ENCODE measurements around the gene KIAA1614.

Gene KIAA1614

GRCh38 chr1:180969434-180969833, 56.7 kb downstream of the KIAA1614 start:
- no peak for TF ChIP-seq CTCF (conservative IDR thresholded peaks at IDR 0.05; ENCODE audit: low read depth, low read length)
- H4K20me1 ChIP-seq (ENCODE audit: insufficient read depth): no peaks in the 10 kb centered on the region
- H3K36me3 ChIP-seq (ENCODE audit: insufficient read depth): no peaks in the 10 kb centered on the region; the same call in 1 of the 2 replicates

GRCh38 chr1:180970333-180971079, 57.8 kb downstream of the KIAA1614 start:
- Histone ChIP-seq H3K36me3 (ENCODE audit: insufficient read depth) (no peaks in the 10 kb centered on the region; the same call in 1 of the 2 replicates), H3K27me3 (ENCODE audit: insufficient read depth, low read depth) (no peaks in the 10 kb centered on the region), H3K4me3 (IDR thresholded peaks at IDR 0.05; ENCODE audit: insufficient read depth, low read depth, low read length) (no peak overlapping the region), H2AFZ (ENCODE audit: low read depth) (no peak overlapping the region), H3K79me2 (ENCODE audit: insufficient read depth, low read depth) (no peaks in the 10 kb centered on the region), H3K4me1 (ENCODE audit: low read depth, poor library complexity, severe bottlenecking) (no peaks in the 10 kb centered on the region), H3K9ac (no peak overlapping the region), H4K20me1 (ENCODE audit: insufficient read depth) (no peaks in the 10 kb centered on the region), H3K27ac (no peak overlapping the region), H3K4me2 (no peak overlapping the region)
- no peak for TF ChIP-seq CTCF (conservative IDR thresholded peaks at IDR 0.05; ENCODE audit: low read depth, low read length)

More at GRCh38 chr1:180969434-180969833, 56.7 kb downstream of the KIAA1614 start:
- Histone ChIP-seq H3K9ac (no peak overlapping the region), H3K4me2 (no peak overlapping the region), H3K27ac (no peak overlapping the region), H3K27me3 (ENCODE audit: insufficient read depth, low read depth) (no peaks in the 10 kb centered on the region), H2AFZ (ENCODE audit: low read depth) (no peak overlapping the region), H3K4me3 (IDR thresholded peaks at IDR 0.05; ENCODE audit: insufficient read depth, low read depth, low read length) (no peak overlapping the region), H3K79me2 (ENCODE audit: insufficient read depth, low read depth) (no peaks in the 10 kb centered on the region), H3K4me1 (ENCODE audit: low read depth, poor library complexity, severe bottlenecking) (no peaks in the 10 kb centered on the region)

- H3K4me1 ChIP-seq (ENCODE audit: low read depth, poor library complexity, severe bottlenecking): no peaks in the 10 kb centered on the region
- no peak for TF ChIP-seq CTCF (conservative IDR thresholded peaks at IDR 0.05; ENCODE audit: low read depth, low read length)
- no peak overlapping the region for H3K27ac ChIP-seq
- no peaks in the 10 kb centered on the region for H4K20me1 ChIP-seq (ENCODE audit: insufficient read depth)
- H3K9ac ChIP-seq: no peak overlapping the region
- no peak overlapping the region for H3K4me3 ChIP-seq (IDR thresholded peaks at IDR 0.05; ENCODE audit: insufficient read depth, low read depth, low read length)
- H2AFZ ChIP-seq (ENCODE audit: low read depth): no peak overlapping the region
- no peak overlapping the region for H3K4me2 ChIP-seq
- H3K79me2 ChIP-seq (ENCODE audit: insufficient read depth, low read depth): no peaks in the 10 kb centered on the region
- H3K27me3 ChIP-seq (ENCODE audit: insufficient read depth, low read depth): no peaks in the 10 kb centered on the region
- no peaks in the 10 kb centered on the region; the same call in 1 of the 2 replicates for H3K36me3 ChIP-seq (ENCODE audit: insufficient read depth)
Measured at GRCh38 chr1:180971273-180971997, 58.7 kb downstream of the KIAA1614 start.

- H3K36me3 ChIP-seq (ENCODE audit: insufficient read depth): no peaks in the 10 kb centered on the region; the same call in 1 of the 2 replicates
- no peaks in the 10 kb centered on the region for H3K27me3 ChIP-seq (ENCODE audit: insufficient read depth, low read depth)
- no peak overlapping the region for H3K27ac ChIP-seq
- no peak overlapping the region for H3K9ac ChIP-seq
- no peak overlapping the region for H3K4me2 ChIP-seq
- H3K4me1 ChIP-seq (ENCODE audit: low read depth, poor library complexity, severe bottlenecking): no peaks in the 10 kb centered on the region
- H2AFZ ChIP-seq (ENCODE audit: low read depth): no peak overlapping the region
- H3K4me3 ChIP-seq (IDR thresholded peaks at IDR 0.05; ENCODE audit: insufficient read depth, low read depth, low read length): no peak overlapping the region
- no peaks in the 10 kb centered on the region for H3K79me2 ChIP-seq (ENCODE audit: insufficient read depth, low read depth)
- no peak for TF ChIP-seq CTCF (conservative IDR thresholded peaks at IDR 0.05; ENCODE audit: low read depth, low read length)
- H4K20me1 ChIP-seq (ENCODE audit: insufficient read depth): no peaks in the 10 kb centered on the region
Measured at GRCh38 chr1:180973369-180973768, 60.7 kb downstream of the KIAA1614 start.

All from KMS-11 (cell line).